Suppressor macrophage (primary cell): ENCODE data around the gene CLRN2.
"Not testable (repeated sequence)": the region's sequence is repeated elsewhere in the genome, so short reads cannot be mapped to it uniquely, and the experiment has no call there.

Source experiments
- DNase-seq, 4 experiments: peaks; one replicate each; pipeline ENCODE4 v3.0.0-alpha.2; 2020 to 2022

CLRN2 gene

DNA sequence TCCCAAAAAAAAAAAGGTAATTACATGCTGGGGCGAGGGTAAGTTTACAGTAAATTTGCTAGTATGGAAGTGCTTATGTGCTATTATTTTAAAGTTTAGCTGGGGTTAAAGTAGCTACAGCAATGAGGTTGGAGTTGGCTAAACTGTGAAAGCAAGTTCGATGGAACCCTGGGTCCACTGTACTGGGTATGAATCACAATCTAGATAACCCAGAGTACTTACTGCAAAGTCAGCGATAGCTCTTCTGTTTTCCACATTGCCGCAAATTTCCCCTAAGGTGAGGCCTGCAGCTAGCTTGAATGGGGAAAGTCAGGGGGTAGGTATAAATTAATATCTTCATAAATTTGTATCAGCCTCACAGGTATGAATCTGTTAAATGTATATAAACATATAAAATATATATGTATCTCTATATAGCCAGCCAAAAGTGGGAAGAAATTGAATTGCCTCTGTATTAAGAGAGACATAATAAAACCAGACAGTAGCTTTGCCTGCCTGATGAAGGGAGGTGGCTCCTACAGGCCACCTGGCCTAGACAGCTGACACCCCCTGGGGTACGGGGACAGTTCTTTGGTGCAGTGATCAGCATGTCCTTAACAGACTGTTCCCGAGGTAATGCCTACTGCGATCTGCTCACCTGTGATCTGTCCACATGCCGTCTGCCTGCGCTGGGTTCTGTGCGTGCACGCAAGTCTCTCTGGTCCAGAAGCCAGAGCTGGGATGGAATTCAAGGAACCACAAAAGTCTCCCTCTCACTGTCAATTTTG, 30.6 kb downstream of the CLRN2 start:
- DNase-seq: no peak

DNA sequence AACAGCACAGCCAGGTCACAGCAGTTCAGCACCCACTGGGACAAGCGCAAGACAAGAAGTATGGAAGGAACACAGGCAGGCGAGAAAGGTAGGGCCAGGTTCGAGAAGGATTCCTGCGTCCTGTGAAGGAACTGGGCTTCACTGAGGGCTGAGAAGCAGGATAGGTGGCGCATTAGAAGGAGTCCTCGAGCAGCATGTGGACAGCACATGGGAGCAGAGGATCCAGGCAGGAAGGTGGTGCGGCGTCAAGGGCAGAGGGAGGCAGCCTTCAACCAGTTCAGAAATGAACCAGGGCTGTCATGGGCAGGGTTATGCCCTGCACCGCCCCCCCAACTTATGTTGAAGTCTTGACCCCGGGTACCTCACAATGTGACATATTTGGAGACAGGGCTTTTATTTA, 31.3 kb downstream of the CLRN2 start:
- no peak for DNase-seq

DNA sequence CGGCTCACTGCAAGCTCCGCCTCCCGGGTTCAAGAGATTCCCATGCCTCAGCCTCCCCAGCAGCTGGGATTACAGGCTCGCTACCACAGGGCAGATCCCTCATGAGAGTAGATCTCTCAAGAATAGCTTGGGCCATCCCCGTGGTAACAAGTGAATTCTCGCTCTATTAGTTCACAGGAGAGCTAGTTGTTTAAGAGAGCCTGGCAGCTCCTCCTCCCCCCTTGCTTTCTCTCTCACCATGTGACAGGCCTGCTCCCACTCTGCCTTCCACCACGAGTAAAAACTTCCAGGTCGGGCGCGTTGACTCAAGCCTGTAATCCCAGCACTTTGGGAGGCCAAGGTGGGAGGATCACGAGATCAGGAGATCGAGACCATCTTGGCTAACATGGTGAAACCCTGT, 31.7 kb downstream of the CLRN2 start:
- DNase-seq: no peak

DNA sequence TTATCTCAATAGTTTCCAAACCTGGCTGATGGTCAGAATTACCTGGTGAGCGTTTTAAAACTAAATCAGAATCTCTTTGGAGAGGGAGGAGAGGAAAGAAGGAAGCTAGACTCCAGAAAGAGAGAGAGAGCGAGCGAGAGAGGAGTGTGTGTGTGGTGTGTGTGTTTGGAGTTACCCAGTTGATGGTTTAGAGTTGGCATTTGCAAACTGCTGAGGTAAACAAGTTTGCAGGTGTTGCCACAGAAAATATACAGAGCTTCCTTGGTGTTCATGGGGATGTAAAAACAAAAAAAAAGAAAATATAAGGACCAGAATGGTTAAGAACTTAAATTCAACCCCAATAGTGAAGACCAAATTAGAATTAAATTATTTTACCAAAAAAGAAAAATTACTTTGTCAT, 35.6 kb downstream of the CLRN2 start:
- DNase-seq: no peak

DNA sequence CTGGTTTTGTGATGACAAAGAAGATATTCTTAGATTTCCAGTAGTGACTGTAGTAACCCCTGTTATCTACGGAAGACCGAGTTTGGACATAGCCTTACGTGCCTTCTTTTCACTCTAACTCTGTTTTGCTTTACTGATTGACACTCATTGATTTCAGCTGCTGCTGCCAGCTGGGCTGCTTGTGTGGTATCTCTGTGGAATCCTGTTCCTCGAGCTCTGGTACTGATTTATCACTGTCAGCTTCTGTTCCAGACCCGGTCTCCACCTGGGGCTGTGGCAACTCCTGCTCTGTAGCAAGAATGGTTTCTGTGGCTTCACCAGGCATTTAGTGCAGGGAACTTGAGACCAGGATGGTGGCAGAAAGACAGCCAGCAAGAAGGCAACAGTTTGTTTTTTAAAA, 37.5 kb downstream of the CLRN2 start:
- DNase-seq: no peak

DNA sequence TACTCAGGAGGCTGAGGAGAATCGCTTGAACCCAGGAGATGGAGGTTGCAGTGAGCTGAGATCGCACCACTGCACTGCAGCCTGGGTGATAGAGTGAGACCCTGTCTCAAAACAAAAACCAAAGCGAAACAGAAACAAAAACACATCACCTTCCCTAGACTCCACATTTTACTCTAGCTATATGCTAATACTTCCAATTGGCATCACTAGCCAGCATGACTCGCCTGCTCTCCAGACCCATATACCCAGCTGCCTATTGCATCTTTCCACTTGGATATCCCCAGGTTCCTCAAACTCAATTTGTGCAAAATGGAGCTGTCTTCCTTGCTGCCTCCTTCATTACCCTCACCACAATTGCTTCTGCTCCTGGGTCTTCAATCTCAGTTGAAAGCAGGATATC, 39.6 kb downstream of the CLRN2 start:
- DNase-seq: no peak

- no peak for DNase-seq
Observed at GRCh38 chr4:17556498-17556897, 41.5 kb downstream of the CLRN2 start.

- DNase-seq: no peak
Observed at GRCh38 chr4:17557880-17558279, 42.9 kb downstream of the CLRN2 start.

GRCh38 chr4:17558941-17559708, 44.2 kb downstream of the CLRN2 start:
- DNase-seq: no peak

DNA sequence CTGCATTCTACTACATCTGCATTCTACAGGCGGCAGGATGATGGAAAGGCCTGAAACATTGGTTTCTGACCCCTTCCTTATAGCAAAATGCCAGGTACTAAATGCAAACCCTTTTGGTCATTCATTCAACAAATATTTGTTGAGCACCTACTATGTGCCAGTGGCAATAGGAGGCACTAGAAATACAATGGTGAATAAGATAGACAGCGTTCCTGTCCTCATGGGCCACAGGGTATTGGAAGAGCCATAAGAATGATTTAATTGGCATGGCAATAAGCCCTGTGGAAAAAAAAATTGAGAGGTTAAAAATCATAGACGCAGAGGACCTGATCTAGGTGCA, 44.7 kb downstream of the CLRN2 start:
- no peak for DNase-seq

DNA sequence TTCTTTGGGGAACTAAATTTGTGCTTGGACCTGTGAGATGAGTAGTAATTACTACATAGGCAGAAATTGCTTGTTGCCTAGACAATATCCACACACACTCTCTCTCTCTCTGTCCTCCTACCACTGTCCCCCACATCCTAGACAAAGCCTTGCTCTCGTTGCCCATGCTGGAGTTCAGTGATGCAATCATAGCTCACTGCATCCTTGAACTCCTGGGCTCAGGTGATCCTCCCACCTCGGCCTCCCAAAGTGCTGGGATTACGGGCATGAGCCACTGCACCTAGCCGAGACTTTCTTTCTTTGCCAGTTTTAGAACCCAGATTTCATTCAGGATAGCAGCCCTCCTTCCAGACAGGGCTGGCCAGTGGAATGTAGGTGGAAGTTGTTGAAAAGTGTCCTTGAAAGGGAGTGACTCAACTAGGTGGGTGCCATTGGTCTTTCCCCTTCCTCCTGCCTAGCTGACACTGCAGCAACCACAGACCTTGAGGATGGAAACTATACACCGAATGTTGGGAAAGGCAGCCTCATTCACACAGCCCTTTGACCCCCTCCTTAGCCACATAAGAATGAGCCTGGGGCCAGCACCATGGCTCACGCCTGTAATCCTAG, 45.2 kb downstream of the CLRN2 start:
- no peak for DNase-seq

DNA sequence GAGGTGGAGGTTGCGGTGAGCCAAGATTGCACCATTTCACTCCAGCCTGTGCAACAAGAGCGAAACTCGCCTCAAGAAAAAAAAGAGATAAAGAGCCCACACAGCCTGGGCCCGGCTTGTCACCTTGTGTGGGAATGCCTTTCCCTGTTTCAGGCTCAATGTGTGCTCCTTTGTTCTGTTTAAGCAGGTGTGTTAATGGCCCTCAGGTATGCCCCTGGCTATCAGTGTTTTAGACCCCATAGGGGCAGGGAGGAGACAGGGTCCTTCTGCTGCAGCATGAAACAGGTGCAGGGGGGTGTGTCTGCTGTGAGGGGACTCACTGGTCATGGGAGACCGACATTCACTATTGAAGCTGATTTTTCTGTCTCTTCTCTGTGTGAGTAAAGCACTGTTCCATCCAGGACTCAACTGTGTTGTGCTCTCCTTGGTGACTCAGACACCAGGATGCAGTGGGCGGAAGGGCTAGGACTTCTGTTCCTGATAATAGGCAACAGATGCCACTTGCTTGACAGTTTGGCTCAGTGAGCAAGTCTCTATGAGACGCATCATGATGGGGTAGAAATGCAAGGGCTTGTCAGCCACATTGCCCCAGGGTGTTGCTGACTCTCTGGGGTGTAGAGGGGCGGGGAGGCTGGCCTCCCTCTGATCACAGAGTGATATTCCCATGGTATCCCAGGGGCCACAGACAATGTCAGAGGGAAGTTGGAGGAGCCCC, 46.4 kb downstream of the CLRN2 start:
- DNase-seq: peak; percentile 75 to 87 (median 82)

GRCh38 chr4:17562157-17562556, 47.2 kb downstream of the CLRN2 start:
- DNase-seq: peak in 1 of 4 experiments; percentile 15

GRCh38 chr4:17565846-17566245, 50.9 kb downstream of the CLRN2 start:
- no peak for DNase-seq

GRCh38 chr4:17567271-17567670, 52.3 kb downstream of the CLRN2 start:
- no peak for DNase-seq

- no peak for DNase-seq
Observed at GRCh38 chr4:17574206-17574605, 59.2 kb downstream of the CLRN2 start.

DNA sequence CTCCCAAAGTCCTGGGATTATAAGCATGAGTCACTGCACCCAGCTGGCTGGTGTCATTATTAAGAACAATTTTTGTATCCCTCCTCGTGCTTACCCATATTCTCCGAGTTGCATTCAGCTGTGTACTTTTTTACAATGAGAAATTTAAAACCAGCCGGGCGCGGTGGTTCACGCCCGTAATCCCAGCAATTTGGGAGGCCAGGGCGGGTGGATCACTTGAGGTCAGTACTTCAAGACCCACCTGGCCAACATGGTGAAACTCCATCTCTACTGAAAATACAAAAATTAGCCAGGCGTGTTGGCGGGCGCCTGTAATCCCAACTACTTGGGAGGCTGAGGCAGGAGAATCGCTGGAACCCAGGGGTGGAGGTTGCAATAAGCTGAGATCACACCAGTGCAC, 60.2 kb downstream of the CLRN2 start:
- not testable (repeated sequence) for DNase-seq
